ENCODE data around the gene TPK1.

TPK1 gene

GRCh38 chr7:144455040-144455404, 380.8 kb downstream of the TPK1 start:
- no peak overlapping the region for H3K4me3 ChIP-seq (ENCODE audit: low read depth, low read length)
- no peak for DNase-seq (ENCODE audit: low read depth)
- TF ChIP-seq CTCF (IDR thresholded peaks at IDR 0.05; ENCODE audit: control insufficient read depth, extremely low read depth, insufficient read depth): no peak

- H3K4me3 ChIP-seq (ENCODE audit: low read depth, low read length): no peak overlapping the region
- peak; percentile 70 for TF ChIP-seq CTCF (IDR thresholded peaks at IDR 0.05; ENCODE audit: control insufficient read depth, extremely low read depth, insufficient read depth)
- DNase-seq (ENCODE audit: low read depth): no peak
These were observed 381.4 kb downstream of the TPK1 start for GRCh38 chr7:144454256-144455039.

DNA sequence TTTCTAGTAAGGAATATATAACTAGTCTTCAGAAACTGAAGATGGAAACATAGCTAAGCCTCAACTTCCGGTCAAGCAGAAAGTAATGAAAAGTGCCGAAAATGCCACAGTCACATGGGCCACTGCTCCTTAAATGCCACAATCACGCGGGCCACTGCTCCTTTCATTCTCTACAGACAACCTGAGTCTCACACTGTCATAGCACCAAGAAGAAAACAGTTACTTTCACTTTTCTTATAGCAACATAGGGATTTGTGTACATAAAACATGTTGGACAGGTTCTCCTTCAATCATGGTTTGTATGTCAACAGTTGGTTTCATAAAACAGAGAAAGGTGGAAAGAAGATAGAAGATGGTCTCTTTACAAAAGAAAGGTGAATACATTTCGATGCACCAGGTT, 383.8 kb downstream of the TPK1 start:
- TF ChIP-seq CTCF (IDR thresholded peaks at IDR 0.05; ENCODE audit: control insufficient read depth, extremely low read depth, insufficient read depth): no peak
- peak; percentile 51 for DNase-seq (ENCODE audit: low read depth)
- peak overlapping the region; percentile 28 for H3K4me3 ChIP-seq (ENCODE audit: low read depth, low read length)

GRCh38 chr7:144445590-144445989, 390.3 kb downstream of the TPK1 start:
- TF ChIP-seq CTCF (IDR thresholded peaks at IDR 0.05; ENCODE audit: control insufficient read depth, extremely low read depth, insufficient read depth): no peak
- DNase-seq (ENCODE audit: low read depth): no peak

DNA sequence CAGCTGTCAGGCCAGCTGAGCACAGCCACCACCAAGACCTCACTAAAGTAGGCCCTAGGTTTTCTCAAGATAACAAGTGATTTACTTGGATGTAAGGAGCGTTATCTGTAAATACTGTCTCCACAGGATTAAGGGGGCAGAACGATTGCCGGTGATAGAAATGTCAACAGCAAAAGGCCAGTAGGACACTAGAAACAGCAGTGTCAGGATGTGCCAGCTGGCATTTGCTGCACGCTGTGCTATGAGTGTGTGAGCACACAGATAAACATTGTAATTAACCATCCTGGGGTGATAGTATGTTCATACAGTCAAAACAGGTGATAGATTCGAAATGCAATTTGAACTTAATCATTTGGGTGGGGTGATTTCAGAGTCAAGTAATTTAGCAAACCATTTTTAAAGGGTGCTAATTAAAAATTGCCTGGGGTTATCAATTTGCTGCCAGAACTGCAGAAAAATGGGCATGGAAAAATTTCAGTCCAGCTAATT, 396.1 kb downstream of the TPK1 start:
- no peak for DNase-seq (ENCODE audit: low read depth)
- H3K4me3 ChIP-seq (ENCODE audit: low read depth, low read length): no peak overlapping the region
- TF ChIP-seq CTCF (IDR thresholded peaks at IDR 0.05; ENCODE audit: control insufficient read depth, extremely low read depth, insufficient read depth): no peak

More at GRCh38 chr7:144445590-144445989, 390.3 kb downstream of the TPK1 start:
- H3K4me3 ChIP-seq (ENCODE audit: low read depth, low read length): no peak overlapping the region

DNA sequence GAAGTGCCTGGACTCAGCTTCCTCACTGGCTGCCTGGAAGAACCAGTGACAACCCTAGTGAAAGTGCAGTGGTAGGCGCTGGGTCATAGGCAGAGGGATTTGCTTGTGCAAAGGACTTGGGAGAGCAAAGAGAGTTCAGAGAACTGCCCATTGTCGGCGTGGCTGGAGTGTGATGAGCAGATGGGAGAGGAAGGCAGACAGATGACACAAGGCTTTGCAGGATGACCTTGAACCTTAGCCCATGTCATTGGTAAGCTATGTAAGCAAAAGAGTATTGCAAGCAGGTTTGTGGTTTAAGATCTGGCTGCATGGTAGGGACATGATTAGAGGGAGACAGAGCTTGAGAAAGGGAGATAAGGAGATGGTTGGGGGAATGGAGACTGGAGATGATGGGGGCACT, 397.1 kb downstream of the TPK1 start:
- TF ChIP-seq CTCF (IDR thresholded peaks at IDR 0.05; ENCODE audit: control insufficient read depth, extremely low read depth, insufficient read depth): no peak
- H3K4me3 ChIP-seq (ENCODE audit: low read depth, low read length): no peak overlapping the region
- no peak for DNase-seq (ENCODE audit: low read depth)
